H1 (cell line): Measurements from ENCODE around the gene CACNA1G. TPM values are rescaled to one million over a fixed set of nuclear protein-coding genes. Genes with fewer than 3 reads are reported as not detected.
A peak's percentile ranks its signal among the peaks of the same experiment; 100 is the strongest.

Source experiments
- CTCF ChIA-PET: fragments of 300-600 bp; sonication (Branson Sonifier 250); formaldehyde crosslinking; loops from one replicate; lab custom pipeline; 2021; ENCODE audit not compliant: partially characterized antibody; lab: Charles Lee
- POLR2A ChIA-PET: fragments of 300-600 bp; sonication (Branson Sonifier 250); formaldehyde crosslinking; loops from one replicate; lab custom pipeline; 2021; ENCODE audit warnings: inconsistent platforms; ENCODE audit not compliant: partially characterized antibody; lab: Charles Lee
- DNase-seq, 2 experiments: peaks; one replicate each; pipeline versions ENCODE4 v3.0.0 to v3.0.0-alpha.2; 2010 to 2022; ENCODE audit warnings: low spot score in 2 of 2, low read depth in 1 of 2, mixed read lengths in 1 of 2
- FAIRE-seq: peaks from 2 replicates; lab custom pipeline; 2011; peaks lifted over from hg19 to GRCh38; lab: Jason Lieb, UNC
- H2AFZ ChIP-seq: 2 replicates; pipeline ENCODE4 v1.8.1; 2012; ENCODE audit warnings: low read length, inconsistent platforms
- H2AK5ac ChIP-seq: 2 replicates; pipeline ENCODE4 v1.6.1; 2013; ENCODE audit warnings: low read depth, low read length
- H2BK120ac ChIP-seq: replicated peaks from 2 replicates; pipeline ENCODE3; 2013; ENCODE audit warnings: low read depth, low read length, inconsistent platforms
- H2BK12ac ChIP-seq: 2 replicates; pipeline ENCODE4 v1.6.1; 2013; ENCODE audit warnings: low read depth, low read length
- H2BK15ac ChIP-seq: 2 replicates; pipeline ENCODE4 v1.6.1; 2013; ENCODE audit warnings: low read length
- H2BK20ac ChIP-seq: 2 replicates; pipeline ENCODE4 v1.6.1; 2013; ENCODE audit warnings: low read length
- H2BK5ac ChIP-seq: 2 replicates; pipeline ENCODE4 v1.6.1; 2013; ENCODE audit warnings: low read depth, low read length
- H3K14ac ChIP-seq: 2 replicates; pipeline ENCODE4 v1.6.1; 2013; ENCODE audit warnings: inconsistent platforms; ENCODE audit not compliant: insufficient read length
- H3K18ac ChIP-seq: 2 replicates; pipeline ENCODE4 v1.6.1; 2013; ENCODE audit warnings: low read length; ENCODE audit errors: extremely low read depth
- H3K23ac ChIP-seq: 2 replicates; pipeline ENCODE4 v1.6.1; 2013; ENCODE audit warnings: inconsistent platforms; ENCODE audit not compliant: insufficient read length
- H3K23me2 ChIP-seq: 2 replicates; pipeline ENCODE4 v1.6.1; 2013; ENCODE audit warnings: low read depth, low read length
- H3K27ac ChIP-seq: 2 replicates; pipeline ENCODE4 v1.6.1; 2011; ENCODE audit warnings: low read depth, low read length, inconsistent platforms
- H3K27me3 ChIP-seq, 4 experiments: replicated peaks in 1 of 4; 1 replicate in 1 of 4; 2 replicates in 3 of 4; pipeline versions ENCODE4 v1.6.1 to v1.8.1; 2011 to 2013; ENCODE audit warnings: low read length in 3 of 4, mild to moderate bottlenecking in 3 of 4, inconsistent platforms in 2 of 4, mixed read lengths in 2 of 4, moderate library complexity in 1 of 4; ENCODE audit not compliant: control insufficient read depth in 3 of 4, insufficient read depth in 3 of 4; ENCODE audit errors: extremely low read depth in 1 of 4
- H3K36me3 ChIP-seq, 4 experiments: 2 replicates each; pipeline versions ENCODE4 v1.6.1 to v1.8.1; 2011 to 2013; ENCODE audit warnings: mild to moderate bottlenecking in 4 of 4, low read length in 3 of 4, moderate library complexity in 2 of 4, control low read depth in 1 of 4, inconsistent platforms in 1 of 4; ENCODE audit not compliant: insufficient read depth in 4 of 4, control insufficient read depth in 2 of 4
- H3K4ac ChIP-seq: replicated peaks from 2 replicates; pipeline ENCODE3; 2013; ENCODE audit warnings: low read length, low read depth, mixed read lengths, inconsistent platforms; ENCODE audit not compliant: insufficient read length
- H3K4me1 ChIP-seq, 4 experiments: replicated peaks in 1 of 4; 1 replicate in 1 of 4; 2 replicates in 3 of 4; pipeline versions ENCODE4 v1.6.1 to v1.8.1; 2011 to 2013; ENCODE audit warnings: low read length in 3 of 4, inconsistent platforms in 2 of 4, mixed read lengths in 1 of 4; ENCODE audit not compliant: insufficient read depth in 4 of 4, control insufficient read depth in 3 of 4
- H3K4me2 ChIP-seq, 2 experiments: 2 replicates each; pipeline versions ENCODE4 v1.6.1 to v1.8.1; 2011 to 2013; ENCODE audit warnings: low read depth in 2 of 2, low read length in 2 of 2, control low read depth in 1 of 2, inconsistent platforms in 1 of 2, mild to moderate bottlenecking in 1 of 2; ENCODE audit not compliant: insufficient read depth in 1 of 2
- H3K4me3 ChIP-seq, 4 experiments: fragments of 200-600, 300-600 bp in 1 of 4; sonication (generic), shearing (Covaris generic), sonication (Bioruptor Twin) in 1 of 4; 2 replicates each; pipeline versions ENCODE4 v1.5.1 to v1.8.1; 2011 to 2016; ENCODE audit warnings: low read length in 4 of 4, low read depth in 3 of 4, control low read depth in 2 of 4, inconsistent platforms in 2 of 4, mild to moderate bottlenecking in 2 of 4, mixed read lengths in 1 of 4, moderate library complexity in 1 of 4; ENCODE audit not compliant: insufficient read depth in 2 of 4; ENCODE audit errors: extremely low read depth in 1 of 4
- H3K56ac ChIP-seq: replicated peaks from 2 replicates; pipeline ENCODE3; 2013; ENCODE audit warnings: low read depth, mild to moderate bottlenecking, mixed read lengths, low read length, inconsistent platforms; ENCODE audit not compliant: insufficient read length
- H3K79me1 ChIP-seq: 2 replicates; pipeline ENCODE4 v1.6.1; 2013; ENCODE audit warnings: low read depth, low read length, control low read depth
- H3K79me2 ChIP-seq, 2 experiments: 2 replicates each; pipeline versions ENCODE4 v1.6.1 to v1.8.1; 2012 to 2013; ENCODE audit warnings: low read length in 2 of 2, mild to moderate bottlenecking in 2 of 2, inconsistent platforms in 1 of 2; ENCODE audit not compliant: insufficient read depth in 2 of 2, control insufficient read depth in 1 of 2
- H3K9ac ChIP-seq, 4 experiments: replicated peaks in 1 of 4; 1 replicate in 1 of 4; 2 replicates in 3 of 4; pipeline versions ENCODE4 v1.6.1 to v1.8.1; 2011 to 2013; ENCODE audit warnings: low read depth in 3 of 4, low read length in 3 of 4, control low read depth in 2 of 4, mild to moderate bottlenecking in 2 of 4, moderate library complexity in 2 of 4, inconsistent platforms in 1 of 4; ENCODE audit errors: extremely low read depth in 1 of 4
- H3K9me3 ChIP-seq, 2 experiments: 2 replicates each; pipeline versions ENCODE4 v1.6.1 to v1.8.1; 2012 to 2013; ENCODE audit warnings: mild to moderate bottlenecking in 2 of 2, moderate library complexity in 2 of 2, control low read depth in 1 of 2, inconsistent platforms in 1 of 2, low read depth in 1 of 2, low read length in 1 of 2, mixed read lengths in 1 of 2; ENCODE audit not compliant: insufficient read depth in 2 of 2
- H4K20me1 ChIP-seq, 2 experiments: replicated peaks in 1 of 2; 2 replicates each; pipeline versions ENCODE3 to v1.8.1; 2011 to 2013; ENCODE audit warnings: inconsistent platforms in 2 of 2, low read length in 2 of 2, mild to moderate bottlenecking in 1 of 2; ENCODE audit not compliant: insufficient read depth in 2 of 2, control insufficient read depth in 1 of 2
- H4K5ac ChIP-seq: 2 replicates; pipeline ENCODE4 v1.6.1; 2013; ENCODE audit warnings: low read length, low read depth, mixed read lengths, inconsistent platforms; ENCODE audit not compliant: insufficient read length
- H4K8ac ChIP-seq: 2 replicates; pipeline ENCODE4 v1.8.0; 2013; ENCODE audit warnings: mild to moderate bottlenecking, moderate library complexity, low read length, inconsistent platforms; ENCODE audit not compliant: insufficient read depth; ENCODE audit errors: extremely low read depth
- H4K91ac ChIP-seq: replicated peaks from 2 replicates; pipeline ENCODE3; 2013; ENCODE audit warnings: low read length, mixed read lengths, inconsistent platforms; ENCODE audit not compliant: insufficient read length
- EZH2 ChIP-seq: fragments of 200-600 bp; sonication (generic); IDR thresholded peaks from 2 replicates; pipeline ENCODE4 v1.7.1; 2012; ENCODE audit warnings: low read depth, mild to moderate bottlenecking, moderate library complexity, low read length, inconsistent platforms; ENCODE audit not compliant: severe bottlenecking
- MAFK ChIP-seq: IDR thresholded peaks from 2 replicates; pipeline ENCODE4 v1.6.1; 2012; ENCODE audit warnings: low read depth, mild to moderate bottlenecking, improper control_type of control experiment, low read length
- WGBS, 2 experiments: shearing (Covaris generic) in 1 of 2; methylation state at CpG; one replicate each; pipeline versions ENCODE4 v1.1.6 to v1.1.7; 2013 to 2015; ENCODE audit warnings: low lambda C conversion rate in 2 of 2, mixed read lengths in 2 of 2, inconsistent platforms in 1 of 2, low coverage in 1 of 2, missing lambda C conversion rate in 1 of 2; ENCODE audit not compliant: insufficient replicate concordance in 2 of 2, insufficient coverage in 1 of 2, insufficient read length in 1 of 2; ENCODE audit errors: extremely low coverage in 1 of 2, missing lambda C conversion rate in 1 of 2; 5-methylcytosine and 5-hydroxymethylcytosine counted together
- polyA plus RNA-seq, 7 experiments: library from polyadenylated mRNA; depleted of rRNA in 3 of 7; stranded (reverse) in 5 of 7; unstranded in 2 of 7; fragments of >200 nt in 5 of 7; fragments of 200-250 nt in 2 of 7; gene quantifications; 1 replicate in 5 of 7; 2 replicates in 1 of 7; 4 replicates in 1 of 7; pipeline versions ENCODE4 v1.2.1 to v1.2.3, GENCODE V29; 2011 to 2013; ENCODE audit warnings: missing spikeins in 2 of 7, mixed read lengths in 2 of 7
- total RNA-seq: library from RNA; stranded (reverse); fragmentation: NEBNext Ultra II Directional; extraction: Animal tissue kit (Norgen Biotek cat#: 25700); gene quantifications from 2 replicates; pipeline ENCODE4 v1.2.1, GENCODE V29; 2021
- TF ChIP-seq, protein P1 (sequence below): IDR thresholded peaks from 2 replicates; pipeline ENCODE4 v1.6.1; 2012; ENCODE audit warnings: inconsistent platforms
- TF ChIP-seq, protein P2 (sequence below), 3 experiments: IDR thresholded peaks; 1 replicate in 2 of 3; 2 replicates in 1 of 3; pipeline versions ENCODE4 v1.5.1 to v1.6.1; 2011; ENCODE audit warnings: low read length in 3 of 3, mild to moderate bottlenecking in 3 of 3, inconsistent platforms in 2 of 3, low read depth in 1 of 3, moderate library complexity in 1 of 3; ENCODE audit not compliant: insufficient read depth in 1 of 3; ENCODE audit errors: control extremely low read depth in 1 of 3
- TF ChIP-seq, protein P3 (sequence below): IDR thresholded peaks from 2 replicates; pipeline ENCODE4 v1.6.1; 2012; ENCODE audit warnings: low read length, inconsistent platforms
- TF ChIP-seq, protein P4 (sequence below): IDR thresholded peaks from 2 replicates; pipeline ENCODE4 v1.6.1; 2012; ENCODE audit warnings: inconsistent platforms

CACNA1G gene
- total and polyA plus RNA-seq, 2 of the 8 experiments (the other 6 are each of a cell fraction or from before 2014, with no cell fraction given) = 2.9 to 4.9 TPM

DNA sequence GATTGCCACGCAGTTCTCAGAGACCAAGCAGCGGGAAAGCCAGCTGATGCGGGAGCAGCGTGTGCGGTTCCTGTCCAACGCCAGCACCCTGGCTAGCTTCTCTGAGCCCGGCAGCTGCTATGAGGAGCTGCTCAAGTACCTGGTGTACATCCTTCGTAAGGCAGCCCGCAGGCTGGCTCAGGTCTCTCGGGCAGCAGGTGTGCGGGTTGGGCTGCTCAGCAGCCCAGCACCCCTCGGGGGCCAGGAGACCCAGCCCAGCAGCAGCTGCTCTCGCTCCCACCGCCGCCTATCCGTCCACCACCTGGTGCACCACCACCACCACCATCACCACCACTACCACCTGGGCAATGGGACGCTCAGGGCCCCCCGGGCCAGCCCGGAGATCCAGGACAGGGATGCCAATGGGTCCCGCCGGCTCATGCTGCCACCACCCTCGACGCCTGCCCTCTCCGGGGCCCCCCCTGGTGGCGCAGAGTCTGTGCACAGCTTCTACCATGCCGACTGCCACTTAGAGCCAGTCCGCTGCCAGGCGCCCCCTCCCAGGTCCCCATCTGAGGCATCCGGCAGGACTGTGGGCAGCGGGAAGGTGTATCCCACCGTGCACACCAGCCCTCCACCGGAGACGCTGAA lies 15.2 kb downstream of the CACNA1G start:
- CTCF ChIA-PET = interaction anchor here (1.0 to 5.0 kb wide), 23 partner anchors 9 to 119 kb away, joined by 3 to 45 read pairs (median 5); partner anchors contain the start of gene CACNA1G
- peaks cover 2 to 5% of the 10 kb centered on the region in 2 experiments for H4K20me1 ChIP-seq
- H2BK15ac ChIP-seq = no peak overlapping the region
- peaks cover 0 to 8% (median 5%) of the 10 kb centered on the region in 4 experiments; a peak in 4 of 7 replicates for H3K4me1 ChIP-seq
- no peak overlapping the region for H3K23ac ChIP-seq
- FAIRE-seq (no peak), DNase-seq (peak in 1 of 2 experiments; percentile 73)
- H3K18ac ChIP-seq = no peak overlapping the region
- no peaks in the 10 kb centered on the region for H3K27me3 ChIP-seq
- H3K9me3 ChIP-seq = no peaks in the 10 kb centered on the region
- no peak overlapping the region for H3K4ac ChIP-seq
- H4K91ac ChIP-seq = no peak overlapping the region
- no peak overlapping the region for H2BK120ac ChIP-seq
- H4K8ac ChIP-seq = no peak overlapping the region; the same call in 1 of the 2 replicates
- H2AK5ac ChIP-seq = no peak overlapping the region
- no peaks in the 10 kb centered on the region for H3K79me2 ChIP-seq
- H3K4me2 ChIP-seq = no peak overlapping the region
- H2BK12ac ChIP-seq = no peak overlapping the region
- WGBS, 2 experiments = 83% methylated on average over 33 of the region's 33 CpGs; no CpG with 5 or more reads in 1 of the 2 experiments
- no peak overlapping the region for H3K14ac ChIP-seq
- H4K5ac ChIP-seq = no peak overlapping the region
- no peak overlapping the region for H3K27ac ChIP-seq
- no peak overlapping the region for H2BK5ac ChIP-seq
- no peak overlapping the region for H3K56ac ChIP-seq
- POLR2A ChIA-PET = interaction anchor here (1.6 to 2.2 kb wide), 2 partner anchors 9 to 14 kb away, joined by 3 to 6 read pairs; no protein-coding TSS in a partner anchor
- H2AFZ ChIP-seq = no peak overlapping the region
- H3K9ac ChIP-seq = no peak overlapping the region
- peaks cover 0 to 3% (median 0%) of the 10 kb centered on the region in 4 experiments; a peak in 1 of 8 replicates for H3K36me3 ChIP-seq
- no peaks in the 10 kb centered on the region for H3K79me1 ChIP-seq
- H3K4me3 ChIP-seq = no peak overlapping the region
- H3K23me2 ChIP-seq = 0 out of 2 replicates have a peak, but pooled peaks cover 3% of the 10 kb centered on the region
- no peak overlapping the region for H2BK20ac ChIP-seq
- TF ChIP-seq EZH2 (no peak), MAFK (no peak)
- TF ChIP-seq, protein P1, sequence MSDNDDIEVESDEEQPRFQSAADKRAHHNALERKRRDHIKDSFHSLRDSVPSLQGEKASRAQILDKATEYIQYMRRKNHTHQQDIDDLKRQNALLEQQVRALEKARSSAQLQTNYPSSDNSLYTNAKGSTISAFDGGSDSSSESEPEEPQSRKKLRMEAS = peak; percentile 72
- TF ChIP-seq, protein P2, sequence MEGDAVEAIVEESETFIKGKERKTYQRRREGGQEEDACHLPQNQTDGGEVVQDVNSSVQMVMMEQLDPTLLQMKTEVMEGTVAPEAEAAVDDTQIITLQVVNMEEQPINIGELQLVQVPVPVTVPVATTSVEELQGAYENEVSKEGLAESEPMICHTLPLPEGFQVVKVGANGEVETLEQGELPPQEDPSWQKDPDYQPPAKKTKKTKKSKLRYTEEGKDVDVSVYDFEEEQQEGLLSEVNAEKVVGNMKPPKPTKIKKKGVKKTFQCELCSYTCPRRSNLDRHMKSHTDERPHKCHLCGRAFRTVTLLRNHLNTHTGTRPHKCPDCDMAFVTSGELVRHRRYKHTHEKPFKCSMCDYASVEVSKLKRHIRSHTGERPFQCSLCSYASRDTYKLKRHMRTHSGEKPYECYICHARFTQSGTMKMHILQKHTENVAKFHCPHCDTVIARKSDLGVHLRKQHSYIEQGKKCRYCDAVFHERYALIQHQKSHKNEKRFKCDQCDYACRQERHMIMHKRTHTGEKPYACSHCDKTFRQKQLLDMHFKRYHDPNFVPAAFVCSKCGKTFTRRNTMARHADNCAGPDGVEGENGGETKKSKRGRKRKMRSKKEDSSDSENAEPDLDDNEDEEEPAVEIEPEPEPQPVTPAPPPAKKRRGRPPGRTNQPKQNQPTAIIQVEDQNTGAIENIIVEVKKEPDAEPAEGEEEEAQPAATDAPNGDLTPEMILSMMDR (IDR thresholded peaks at IDR 0.05; ENCODE audit: control extremely low read depth in 1 of 3, insufficient read depth in 1 of 3, low read depth in 1 of 3, low read length in 3 of 3) = peak; percentile 29 to 36 (median 36); a peak in 3 of 4 replicates
- TF ChIP-seq, protein P3, sequence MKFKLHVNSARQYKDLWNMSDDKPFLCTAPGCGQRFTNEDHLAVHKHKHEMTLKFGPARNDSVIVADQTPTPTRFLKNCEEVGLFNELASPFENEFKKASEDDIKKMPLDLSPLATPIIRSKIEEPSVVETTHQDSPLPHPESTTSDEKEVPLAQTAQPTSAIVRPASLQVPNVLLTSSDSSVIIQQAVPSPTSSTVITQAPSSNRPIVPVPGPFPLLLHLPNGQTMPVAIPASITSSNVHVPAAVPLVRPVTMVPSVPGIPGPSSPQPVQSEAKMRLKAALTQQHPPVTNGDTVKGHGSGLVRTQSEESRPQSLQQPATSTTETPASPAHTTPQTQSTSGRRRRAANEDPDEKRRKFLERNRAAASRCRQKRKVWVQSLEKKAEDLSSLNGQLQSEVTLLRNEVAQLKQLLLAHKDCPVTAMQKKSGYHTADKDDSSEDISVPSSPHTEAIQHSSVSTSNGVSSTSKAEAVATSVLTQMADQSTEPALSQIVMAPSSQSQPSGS = no peak
- TF ChIP-seq, protein P4, sequence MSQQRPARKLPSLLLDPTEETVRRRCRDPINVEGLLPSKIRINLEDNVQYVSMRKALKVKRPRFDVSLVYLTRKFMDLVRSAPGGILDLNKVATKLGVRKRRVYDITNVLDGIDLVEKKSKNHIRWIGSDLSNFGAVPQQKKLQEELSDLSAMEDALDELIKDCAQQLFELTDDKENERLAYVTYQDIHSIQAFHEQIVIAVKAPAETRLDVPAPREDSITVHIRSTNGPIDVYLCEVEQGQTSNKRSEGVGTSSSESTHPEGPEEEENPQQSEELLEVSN = peak; percentile 75
